NCI-H1092 (cell line): ENCODE measurements around the gene LRRC45.

Experiments used
- DNase-seq: peaks from one replicate; lab custom pipeline; 2025; lab: John Stamatoyannopoulos, UW

The LRRC45 gene

GRCh38 chr17:81993729-81994592 is 29.1 kb upstream of the LRRC45 start:
- DNase-seq: no peak

- no peak for DNase-seq
Observed at GRCh38 chr17:81994593-81995462, 28.3 kb upstream of the LRRC45 start.

GRCh38 chr17:81995463-81996231 is 27.5 kb upstream of the LRRC45 start:
- DNase-seq: no peak

GRCh38 chr17:81996232-81996756 is 26.8 kb upstream of the LRRC45 start:
- no peak for DNase-seq

GRCh38 chr17:81996757-81997441 is 26.2 kb upstream of the LRRC45 start:
- no peak for DNase-seq

GRCh38 chr17:81998212-81998611 is 24.9 kb upstream of the LRRC45 start:
- DNase-seq: no peak

GRCh38 chr17:81998691-81999438 is 24.2 kb upstream of the LRRC45 start:
- DNase-seq: no peak

GRCh38 chr17:81999587-81999975 is 23.5 kb upstream of the LRRC45 start:
- no peak for DNase-seq

GRCh38 chr17:81999976-82000802 is 22.9 kb upstream of the LRRC45 start:
- DNase-seq: no peak

GRCh38 chr17:82000803-82001570 is 22.1 kb upstream of the LRRC45 start:
- no peak for DNase-seq

GRCh38 chr17:82001571-82002056 is 21.5 kb upstream of the LRRC45 start:
- DNase-seq: no peak

- DNase-seq: no peak
Observed at GRCh38 chr17:82003411-82004381, 19.4 kb upstream of the LRRC45 start.

GRCh38 chr17:82004517-82005455 is 18.3 kb upstream of the LRRC45 start:
- no peak for DNase-seq

- DNase-seq: no peak
Observed at GRCh38 chr17:82005701-82006348, 17.3 kb upstream of the LRRC45 start.

- no peak for DNase-seq
Observed at GRCh38 chr17:82006468-82007227, 16.5 kb upstream of the LRRC45 start.
